Measurements from ENCODE around the gene GOLGA1.

GRCh38 chr9:124980431-124980830 is 39.5 kb upstream of the GOLGA1 start:
- TF ChIP-seq, protein P1, sequence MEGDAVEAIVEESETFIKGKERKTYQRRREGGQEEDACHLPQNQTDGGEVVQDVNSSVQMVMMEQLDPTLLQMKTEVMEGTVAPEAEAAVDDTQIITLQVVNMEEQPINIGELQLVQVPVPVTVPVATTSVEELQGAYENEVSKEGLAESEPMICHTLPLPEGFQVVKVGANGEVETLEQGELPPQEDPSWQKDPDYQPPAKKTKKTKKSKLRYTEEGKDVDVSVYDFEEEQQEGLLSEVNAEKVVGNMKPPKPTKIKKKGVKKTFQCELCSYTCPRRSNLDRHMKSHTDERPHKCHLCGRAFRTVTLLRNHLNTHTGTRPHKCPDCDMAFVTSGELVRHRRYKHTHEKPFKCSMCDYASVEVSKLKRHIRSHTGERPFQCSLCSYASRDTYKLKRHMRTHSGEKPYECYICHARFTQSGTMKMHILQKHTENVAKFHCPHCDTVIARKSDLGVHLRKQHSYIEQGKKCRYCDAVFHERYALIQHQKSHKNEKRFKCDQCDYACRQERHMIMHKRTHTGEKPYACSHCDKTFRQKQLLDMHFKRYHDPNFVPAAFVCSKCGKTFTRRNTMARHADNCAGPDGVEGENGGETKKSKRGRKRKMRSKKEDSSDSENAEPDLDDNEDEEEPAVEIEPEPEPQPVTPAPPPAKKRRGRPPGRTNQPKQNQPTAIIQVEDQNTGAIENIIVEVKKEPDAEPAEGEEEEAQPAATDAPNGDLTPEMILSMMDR (IDR thresholded peaks at IDR 0.05; ENCODE audit: low read length): no peak
- TF ChIP-seq EZH2 (optimal IDR thresholded peaks at IDR 0.05; ENCODE audit: low read depth, low read length) (no peak), EZH2phosphoT487 (IDR thresholded peaks at IDR 0.05; ENCODE audit: low read length) (no peak)
